H1 (cell line): ENCODE measurements around the gene FOXQ1.

ENCODE experiments used
- JUN ChIP-seq: IDR thresholded peaks from 2 replicates; pipeline ENCODE4 v1.6.1; 2011; ENCODE audit warnings: low read depth, mild to moderate bottlenecking, improper control_type of control experiment, low read length
- KDM1A ChIP-seq: fragments of 200-600, 300-600 bp; sonication (generic); IDR thresholded peaks from 2 replicates; pipeline ENCODE4 v1.7.1; 2016; ENCODE audit warnings: mild to moderate bottlenecking, low read length, borderline replicate concordance
- SAP30 ChIP-seq: fragments of 300-600 bp; sonication (generic); IDR thresholded peaks from 2 replicates; pipeline ENCODE4 v1.7.1; 2012; ENCODE audit warnings: low read length, moderate library complexity, mild to moderate bottlenecking, inconsistent platforms; ENCODE audit not compliant: insufficient read depth, insufficient replicate concordance
- SIN3A ChIP-seq, 2 experiments: IDR thresholded peaks in 1 of 2; conservative IDR thresholded peaks in 1 of 2; 2 replicates each; pipeline ENCODE4 v1.6.1; 2011 to 2012; ENCODE audit warnings: low read length in 2 of 2, improper control_type of control experiment in 1 of 2, low read depth in 1 of 2, mild to moderate bottlenecking in 1 of 2
- TF ChIP-seq, protein P1 (sequence below), 3 experiments: IDR thresholded peaks; 1 replicate in 2 of 3; 2 replicates in 1 of 3; pipeline versions ENCODE4 v1.5.1 to v1.6.1; 2011; ENCODE audit warnings: low read length in 3 of 3, mild to moderate bottlenecking in 3 of 3, inconsistent platforms in 2 of 3, low read depth in 1 of 3, moderate library complexity in 1 of 3; ENCODE audit not compliant: insufficient read depth in 1 of 3; ENCODE audit errors: control extremely low read depth in 1 of 3

DNA sequence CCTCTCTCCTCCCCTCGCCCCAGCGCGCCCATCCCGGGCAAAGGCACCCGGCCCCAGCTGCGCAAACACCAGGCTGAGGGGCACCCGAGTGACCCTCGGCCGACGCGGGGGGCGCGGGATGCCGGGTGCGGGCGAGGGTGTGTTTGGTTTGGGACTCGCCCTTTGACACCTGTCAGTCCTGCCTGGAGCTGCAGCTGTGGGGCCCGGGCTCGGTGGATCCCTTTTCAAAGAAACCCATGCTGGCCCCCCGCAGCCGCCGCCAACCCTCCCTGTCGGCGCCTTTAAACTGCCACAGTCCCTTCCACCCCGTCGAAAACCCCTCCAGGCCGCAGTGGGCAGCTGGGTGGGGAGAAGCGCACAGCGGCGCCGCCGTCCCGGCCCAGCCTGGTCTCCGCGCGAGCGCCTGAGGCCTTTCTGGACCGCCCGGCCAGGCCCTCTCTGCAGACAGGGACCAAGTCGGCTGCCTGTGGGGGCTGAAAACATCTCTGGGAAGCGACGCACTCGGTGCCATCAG, 5.5 kb downstream of the FOXQ1 start:
- TF ChIP-seq, protein P1, sequence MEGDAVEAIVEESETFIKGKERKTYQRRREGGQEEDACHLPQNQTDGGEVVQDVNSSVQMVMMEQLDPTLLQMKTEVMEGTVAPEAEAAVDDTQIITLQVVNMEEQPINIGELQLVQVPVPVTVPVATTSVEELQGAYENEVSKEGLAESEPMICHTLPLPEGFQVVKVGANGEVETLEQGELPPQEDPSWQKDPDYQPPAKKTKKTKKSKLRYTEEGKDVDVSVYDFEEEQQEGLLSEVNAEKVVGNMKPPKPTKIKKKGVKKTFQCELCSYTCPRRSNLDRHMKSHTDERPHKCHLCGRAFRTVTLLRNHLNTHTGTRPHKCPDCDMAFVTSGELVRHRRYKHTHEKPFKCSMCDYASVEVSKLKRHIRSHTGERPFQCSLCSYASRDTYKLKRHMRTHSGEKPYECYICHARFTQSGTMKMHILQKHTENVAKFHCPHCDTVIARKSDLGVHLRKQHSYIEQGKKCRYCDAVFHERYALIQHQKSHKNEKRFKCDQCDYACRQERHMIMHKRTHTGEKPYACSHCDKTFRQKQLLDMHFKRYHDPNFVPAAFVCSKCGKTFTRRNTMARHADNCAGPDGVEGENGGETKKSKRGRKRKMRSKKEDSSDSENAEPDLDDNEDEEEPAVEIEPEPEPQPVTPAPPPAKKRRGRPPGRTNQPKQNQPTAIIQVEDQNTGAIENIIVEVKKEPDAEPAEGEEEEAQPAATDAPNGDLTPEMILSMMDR (IDR thresholded peaks at IDR 0.05; ENCODE audit: control extremely low read depth in 1 of 3, insufficient read depth in 1 of 3, low read depth in 1 of 3, low read length in 3 of 3), result no peak
- TF ChIP-seq SAP30 (no peak), KDM1A (no peak), SIN3A (conservative IDR thresholded peaks at IDR 0.05 in 1 of 2, IDR thresholded peaks at IDR 0.05 in 1 of 2; ENCODE audit: low read depth in 1 of 2, low read length in 2 of 2) (no peak), JUN (no peak)
